RWPE2 (cell line): ENCODE data around the gene ETNPPL.

Experiments
- ATAC-seq: fragments of 200-7000 bp; cut with Tn5 transposase; 3 replicates; pipeline ENCODE4 v1.9.1; 2021; ENCODE audit warnings: low read depth
- DNase-seq: peaks from one replicate; pipeline ENCODE4 v3.0.0-alpha.2; 2020; ENCODE audit warnings: low spot score
- H3K27ac ChIP-seq: fragments of 450-650 bp; 2 replicates; pipeline ENCODE4 v1.5.1; 2017; ENCODE audit warnings: mild to moderate bottlenecking; ENCODE audit not compliant: poor library complexity, severe bottlenecking
- H3K27me3 ChIP-seq: fragments of 250-450 bp; sonication (Bioruptor Pico); 2 replicates; pipeline ENCODE4 v1.5.1; 2021; ENCODE audit warnings: mild to moderate bottlenecking, moderate library complexity; ENCODE audit not compliant: insufficient read depth, poor library complexity, severe bottlenecking
- H3K36me3 ChIP-seq: fragments of 250-450 bp; sonication (Bioruptor Pico); 2 replicates; pipeline ENCODE4 v1.5.1; 2020; ENCODE audit warnings: low read depth, mild to moderate bottlenecking, moderate library complexity
- H3K4me1 ChIP-seq: fragments of 250-450 bp; sonication (Bioruptor Pico); 2 replicates; pipeline ENCODE4 v1.5.1; 2021; ENCODE audit warnings: mild to moderate bottlenecking, moderate library complexity; ENCODE audit not compliant: insufficient read depth, poor library complexity, severe bottlenecking
- H3K4me3 ChIP-seq: fragments of 250-450 bp; sonication (Bioruptor Pico); 2 replicates; pipeline ENCODE4 v1.5.1; 2021; ENCODE audit warnings: mild to moderate bottlenecking, moderate library complexity; ENCODE audit not compliant: severe bottlenecking
- H3K9me3 ChIP-seq: fragments of 250-450 bp; sonication (Bioruptor Pico); 2 replicates; pipeline ENCODE4 v1.5.1; 2021; ENCODE audit warnings: mild to moderate bottlenecking, moderate library complexity; ENCODE audit not compliant: severe bottlenecking
- CTCF ChIP-seq: fragments of 450-650 bp; IDR thresholded peaks from one replicate; pipeline ENCODE4 v1.5.1; 2017; ENCODE audit warnings: mild to moderate bottlenecking, moderate library complexity; ENCODE audit not compliant: poor library complexity, severe bottlenecking

The ETNPPL gene

GRCh38 chr4:108763986-108764385, 1.1 kb upstream of the ETNPPL start:
- TF ChIP-seq CTCF = no peak
- ATAC-seq = no peak
- no peak overlapping the region for H3K27ac ChIP-seq

GRCh38 chr4:108763226-108763593, 357 bp upstream of the ETNPPL start:
- Histone ChIP-seq H3K9me3 (no peaks in the 10 kb centered on the region), H3K36me3 (no peaks in the 10 kb centered on the region), H3K4me1 (no peaks in the 10 kb centered on the region), H3K4me3 (peak overlapping the region; percentile 21), H3K27me3 (peaks cover 41% of the 10 kb centered on the region), H3K27ac (no peak overlapping the region)
- no peak for TF ChIP-seq CTCF
- ATAC-seq (peak; percentile 20; the same call in 1 of the 3 replicates), DNase-seq (no peak)

More at GRCh38 chr4:108763986-108764385, 1.1 kb upstream of the ETNPPL start:
- Histone ChIP-seq H3K4me3 (no peak overlapping the region), H3K27me3 (peaks cover 41% of the 10 kb centered on the region), H3K9me3 (no peaks in the 10 kb centered on the region), H3K4me1 (no peaks in the 10 kb centered on the region), H3K36me3 (no peaks in the 10 kb centered on the region)
- no peak for DNase-seq

GRCh38 chr4:108758498-108758897, 4.4 kb downstream of the ETNPPL start:
- no peak for DNase-seq
- no peak for ATAC-seq
- H3K27ac ChIP-seq = no peak overlapping the region

GRCh38 chr4:108754327-108754726, 8.5 kb downstream of the ETNPPL start:
- Histone ChIP-seq H3K36me3 (no peaks in the 10 kb centered on the region), H3K4me1 (no peaks in the 10 kb centered on the region), H3K27ac (no peak overlapping the region), H3K9me3 (no peaks in the 10 kb centered on the region), H3K27me3 (no peaks in the 10 kb centered on the region), H3K4me3 (no peak overlapping the region)
- DNase-seq (no peak), ATAC-seq (no peak)
- TF ChIP-seq CTCF = no peak

More at GRCh38 chr4:108758498-108758897, 4.4 kb downstream of the ETNPPL start:
- no peaks in the 10 kb centered on the region for H3K9me3 ChIP-seq
- H3K27me3 ChIP-seq = peaks cover 38% of the 10 kb centered on the region
- H3K4me1 ChIP-seq = no peaks in the 10 kb centered on the region
- H3K4me3 ChIP-seq = no peak overlapping the region
- no peaks in the 10 kb centered on the region for H3K36me3 ChIP-seq
- no peak for TF ChIP-seq CTCF

- no peak for DNase-seq
- ATAC-seq = no peak
Observed at GRCh38 chr4:108751321-108751720, 11.5 kb downstream of the ETNPPL start.

More at GRCh38 chr4:108751321-108751720, 11.5 kb downstream of the ETNPPL start:
- no peak overlapping the region for H3K4me3 ChIP-seq
- H3K4me1 ChIP-seq = no peaks in the 10 kb centered on the region
- H3K27me3 ChIP-seq = no peaks in the 10 kb centered on the region
- no peak overlapping the region for H3K27ac ChIP-seq
- no peak for TF ChIP-seq CTCF
- no peaks in the 10 kb centered on the region for H3K9me3 ChIP-seq
- H3K36me3 ChIP-seq = no peaks in the 10 kb centered on the region
